ENCODE data around the gene HNRNPM.
"Not testable (repeated sequence)": the region's sequence is repeated elsewhere in the genome, so short reads cannot be mapped to it uniquely, and the experiment has no call there.

HNRNPM gene

DNA sequence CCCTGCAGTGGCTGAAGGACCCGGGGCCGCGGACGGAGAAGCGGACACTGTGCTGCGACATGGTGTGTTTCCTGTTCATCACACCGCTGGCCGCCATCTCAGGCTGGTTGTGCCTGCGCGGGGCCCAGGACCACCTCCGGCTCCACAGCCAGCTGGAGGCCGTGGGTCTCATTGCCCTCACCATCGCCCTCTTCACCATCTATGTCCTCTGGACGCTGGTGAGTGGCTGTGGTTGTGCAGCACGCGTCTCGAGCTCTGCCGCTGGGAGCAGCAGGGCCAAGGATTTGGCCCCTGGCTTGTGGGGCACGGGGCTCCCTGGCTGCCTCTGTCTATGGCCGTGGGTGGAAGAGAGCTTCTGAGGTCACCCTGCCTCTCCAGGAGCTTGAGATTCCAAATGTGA is 14.1 kb upstream of the HNRNPM start:
- POLR2A ChIA-PET, result no interaction called here
- no peak for DNase-seq (ENCODE audit: low read depth, low spot score)
- CTCF ChIA-PET, result no interaction called here
- no peak overlapping the region for H3K4me3 ChIP-seq (ENCODE audit: low read depth, low read length)
- TF ChIP-seq CTCF (IDR thresholded peaks at IDR 0.05; ENCODE audit: insufficient read depth, low read length, missing control alignments), result no peak

DNA sequence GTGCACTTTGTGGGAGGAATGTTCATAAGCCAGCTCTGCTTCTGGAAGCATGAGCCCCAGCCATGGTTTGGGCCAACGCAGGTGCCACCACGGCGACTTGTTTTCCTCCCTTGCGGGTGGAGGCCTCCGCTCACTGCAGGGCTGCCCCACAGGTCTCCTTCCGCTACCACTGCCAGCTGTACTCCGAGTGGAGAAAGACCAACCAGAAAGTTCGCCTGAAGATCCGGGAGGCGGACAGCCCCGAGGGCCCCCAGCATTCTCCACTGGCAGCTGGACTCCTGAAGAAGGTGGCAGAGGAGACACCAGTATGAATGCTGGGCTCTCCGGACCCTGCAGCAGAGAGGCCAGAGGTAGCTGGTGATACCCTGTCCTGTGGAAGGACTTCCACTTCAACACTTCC is 6.5 kb upstream of the HNRNPM start:
- CTCF ChIA-PET, result interaction anchor here (1.1 to 1.9 kb wide), 2 partner anchors 14 to 86 kb away, joined by 4 to 6 read pairs; no protein-coding TSS in a partner anchor
- TF ChIP-seq CTCF (IDR thresholded peaks at IDR 0.05; ENCODE audit: insufficient read depth, low read length, missing control alignments), result no peak
- H3K4me3 ChIP-seq (ENCODE audit: low read depth, low read length), result no peak overlapping the region
- POLR2A ChIA-PET, result no interaction called here
- no peak for DNase-seq (ENCODE audit: low read depth, low spot score)

DNA sequence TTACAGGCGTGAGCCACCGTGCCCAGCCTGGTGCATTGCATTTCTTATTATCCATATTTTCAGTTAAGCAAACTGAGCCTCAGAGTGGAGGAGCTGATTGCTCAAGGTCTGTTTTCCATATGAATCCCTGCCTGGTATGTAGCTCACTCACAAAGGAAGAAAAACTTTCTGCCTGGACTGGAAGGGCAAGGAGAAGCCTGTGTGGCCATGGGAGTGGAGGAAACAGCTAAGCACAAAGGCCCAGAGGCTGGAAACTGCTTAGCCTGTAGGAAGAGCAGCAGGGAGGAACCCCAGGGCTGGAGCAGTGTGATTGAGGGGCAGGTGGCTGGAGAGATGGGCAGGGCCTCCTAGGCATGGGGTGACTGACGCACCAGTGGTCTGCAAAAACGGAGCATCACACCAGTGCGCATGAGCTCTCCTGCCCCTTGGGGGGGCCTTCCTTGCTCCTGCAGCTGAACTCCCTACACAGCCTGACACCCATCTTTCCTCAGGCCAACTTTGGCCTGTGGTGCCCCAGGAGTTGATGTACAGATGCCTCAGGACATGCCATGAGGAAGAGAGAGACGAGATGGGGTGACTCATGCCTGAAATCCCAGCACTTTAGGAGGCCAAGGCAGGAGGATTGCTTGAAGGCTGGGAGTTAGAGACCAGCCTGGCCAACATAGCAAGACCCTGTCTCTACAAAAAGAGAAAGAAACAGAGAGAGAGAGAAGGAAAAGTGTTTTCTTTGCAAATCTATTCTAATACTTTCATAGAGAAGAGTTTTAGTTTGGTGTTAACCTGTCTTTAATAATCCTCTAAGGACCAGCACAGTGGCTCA is 2.8 kb upstream of the HNRNPM start:
- no peak for TF ChIP-seq CTCF (IDR thresholded peaks at IDR 0.05; ENCODE audit: insufficient read depth, low read length, missing control alignments)
- H3K4me3 ChIP-seq (ENCODE audit: low read depth, low read length), result no peak overlapping the region
- POLR2A ChIA-PET, result interaction anchor here (0.7 kb wide), 1 partner anchor 10 kb away, joined by 3 read pairs; no protein-coding TSS in a partner anchor
- no peak for DNase-seq (ENCODE audit: low read depth, low spot score)
- CTCF ChIA-PET, result interaction anchor here (0.7 kb wide), 1 partner anchor 63 kb away, joined by 4 read pairs; no protein-coding TSS in a partner anchor

DNA sequence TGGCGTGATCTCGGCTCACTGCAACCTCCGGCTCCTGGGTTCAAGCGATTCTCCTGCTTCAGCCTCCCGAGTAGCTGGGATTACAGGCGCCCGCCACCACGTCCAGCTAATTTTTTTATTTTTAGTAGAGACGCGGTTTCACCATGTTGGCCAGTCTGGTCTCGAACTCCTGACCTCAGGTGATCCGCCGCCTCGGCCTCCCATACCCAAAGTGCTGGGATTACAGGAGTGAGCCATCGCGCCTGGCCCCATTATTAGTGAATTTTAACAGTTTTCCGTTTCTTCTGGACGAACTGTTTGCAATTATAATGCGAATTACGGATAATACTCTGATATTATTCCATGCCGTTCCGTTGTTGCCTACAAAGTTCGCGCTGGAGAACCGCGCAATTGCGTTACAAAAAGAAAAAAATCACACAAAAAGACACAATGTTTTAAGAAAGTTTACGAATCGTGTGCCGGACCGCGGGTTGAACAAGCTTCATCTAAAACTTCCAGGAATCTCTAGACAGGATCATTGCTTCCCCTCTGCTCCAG is 567 bp upstream of the HNRNPM start:
- not testable (repeated sequence) for DNase-seq (ENCODE audit: low read depth, low spot score)
- peak overlapping the region; percentile 58 for H3K4me3 ChIP-seq (ENCODE audit: low read depth, low read length)
- ChIA-PET POLR2A (interaction anchor here (0.7 to 1.8 kb wide), 9 partner anchors 10 to 108 kb away, joined by 3 to 6 read pairs (median 3); no protein-coding TSS in a partner anchor), CTCF (interaction anchor here (0.8 to 1.6 kb wide), 5 partner anchors 30 to 135 kb away, joined by 3 to 6 read pairs (median 3); no protein-coding TSS in a partner anchor)

GRCh38 chr19:8445488-8446001 is 770 bp downstream of the HNRNPM start:
- DNase-seq (ENCODE audit: low read depth, low spot score), result no peak
- H3K4me3 ChIP-seq (ENCODE audit: low read depth, low read length), result peak overlapping the region; percentile 89
- ChIA-PET POLR2A (interaction anchor here (0.6 to 2.1 kb wide), 4 partner anchors 14 to 42 kb away, joined by 3 to 6 read pairs (median 4); no protein-coding TSS in a partner anchor), CTCF (interaction anchor here (1.5 to 4.0 kb wide), 3 partner anchors 12 to 91 kb away, joined by 4 to 23 read pairs (median 11); partner anchors contain the start of gene MARCHF2)
- no peak for TF ChIP-seq CTCF (IDR thresholded peaks at IDR 0.05; ENCODE audit: insufficient read depth, low read length, missing control alignments)

- POLR2A ChIA-PET, result interaction anchor here (1.2 to 2.1 kb wide), 3 partner anchors 14 to 41 kb away, joined by 3 to 6 read pairs (median 5); no protein-coding TSS in a partner anchor
- no peak for DNase-seq (ENCODE audit: low read depth, low spot score)
- no peak for TF ChIP-seq CTCF (IDR thresholded peaks at IDR 0.05; ENCODE audit: insufficient read depth, low read length, missing control alignments)
- CTCF ChIA-PET, result interaction anchor here (1.0 to 4.0 kb wide), 4 partner anchors 10 to 92 kb away, joined by 4 to 23 read pairs (median 8); partner anchors contain the start of gene MARCHF2
- H3K4me3 ChIP-seq (ENCODE audit: low read depth, low read length), result peak overlapping the region; percentile 89
Observed at GRCh38 chr19:8446061-8446709, 1.4 kb downstream of the HNRNPM start.

Data from AG04449 (cell line).